HAP-1 (cell line): ENCODE measurements around the gene RGMB.

ENCODE experiments used
- DNase-seq, 2 experiments: peaks; one replicate each; pipeline ENCODE4 v3.0.0-alpha.2; 2016 to 2020; ENCODE audit warnings: low spot score in 2 of 2
- H3K27me3 ChIP-seq: fragments of 250-450 bp; sonication (Bioruptor Pico); 2 replicates; pipeline ENCODE4 v1.5.1; 2020; ENCODE audit warnings: low read depth, mild to moderate bottlenecking, moderate library complexity
- H3K36me3 ChIP-seq: fragments of 250-450 bp; sonication (Bioruptor Pico); replicated peaks from 2 replicates; pipeline ENCODE4 v1.5.1; 2020; ENCODE audit warnings: mild to moderate bottlenecking
- H3K4me1 ChIP-seq: fragments of 250-450 bp; sonication (Bioruptor Pico); 2 replicates; pipeline ENCODE4 v1.5.1; 2020; ENCODE audit warnings: mild to moderate bottlenecking
- H3K4me3 ChIP-seq: fragments of 250-450 bp; sonication (Bioruptor Pico); 2 replicates; pipeline ENCODE4 v1.5.1; 2020; ENCODE audit warnings: mild to moderate bottlenecking, moderate library complexity
- H3K9me3 ChIP-seq: fragments of 250-450 bp; sonication (Bioruptor Pico); 2 replicates; pipeline ENCODE4 v1.5.1; 2020; ENCODE audit warnings: mild to moderate bottlenecking, moderate library complexity
- in situ Hi-C: fragments of 300-500 bp; cut with MboI; formaldehyde crosslinking; loops from 3 replicates; pipeline ENCODE4 v1.14.3; 2020; ENCODE audit warnings: low sequenced_read_pairs, inconsistent platforms, mixed read lengths

The RGMB gene

DNA sequence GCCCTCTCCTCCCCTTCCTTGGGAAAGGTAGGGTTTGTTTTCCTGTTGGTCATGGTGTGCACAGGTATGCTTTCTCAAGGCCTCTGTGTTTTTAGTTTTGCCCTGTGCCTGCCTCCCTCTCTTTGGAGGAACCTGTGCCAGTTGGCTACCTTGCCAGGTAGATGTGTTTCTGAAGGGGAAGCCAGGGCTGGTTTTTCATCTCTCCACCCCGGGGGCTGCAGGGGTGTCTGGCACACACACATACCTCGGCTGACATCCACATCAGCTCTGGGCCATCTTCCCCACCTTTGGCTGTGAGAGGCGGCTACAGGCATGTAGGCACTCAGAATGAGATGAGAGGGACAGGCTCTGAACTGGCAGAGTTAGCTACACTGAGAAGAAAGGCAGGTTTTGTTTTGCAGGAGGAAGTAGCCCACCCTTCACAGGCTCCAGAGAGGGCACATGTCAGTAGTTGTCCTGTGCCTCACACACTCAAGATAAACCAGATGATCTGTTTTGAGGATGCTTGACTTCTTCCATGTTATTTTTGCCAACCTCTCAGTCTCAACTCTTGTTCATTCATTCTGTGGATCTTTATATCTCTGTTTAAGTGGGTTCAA, 9.7 kb downstream of the RGMB start:
- DNase-seq, result no peak
- no peak overlapping the region for H3K4me3 ChIP-seq
- in situ Hi-C loops, result no loop called here
- no peaks in the 10 kb centered on the region for H3K27me3 ChIP-seq
- no peaks in the 10 kb centered on the region for H3K4me1 ChIP-seq
- peaks cover 56% of the 10 kb centered on the region for H3K36me3 ChIP-seq
- no peaks in the 10 kb centered on the region for H3K9me3 ChIP-seq

- Histone ChIP-seq H3K4me3 (no peak overlapping the region), H3K27me3 (no peaks in the 10 kb centered on the region), H3K9me3 (no peaks in the 10 kb centered on the region), H3K4me1 (0 out of 2 replicates have a peak, but pooled peaks cover under 1% of the 10 kb centered on the region), H3K36me3 (peaks cover 51% of the 10 kb centered on the region)
- DNase-seq, result no peak
- in situ Hi-C loops, result no loop called here
Observed at GRCh38 chr5:98784411-98784810, 10.9 kb downstream of the RGMB start.

- Histone ChIP-seq H3K9me3 (no peaks in the 10 kb centered on the region), H3K4me3 (no peak overlapping the region), H3K27me3 (no peaks in the 10 kb centered on the region), H3K36me3 (peaks cover 43% of the 10 kb centered on the region), H3K4me1 (0 out of 2 replicates have a peak, but pooled peaks cover 3% of the 10 kb centered on the region)
- no peak for DNase-seq
- in situ Hi-C loops, result no loop called here
Observed at GRCh38 chr5:98785244-98785643, 11.8 kb downstream of the RGMB start.

DNA sequence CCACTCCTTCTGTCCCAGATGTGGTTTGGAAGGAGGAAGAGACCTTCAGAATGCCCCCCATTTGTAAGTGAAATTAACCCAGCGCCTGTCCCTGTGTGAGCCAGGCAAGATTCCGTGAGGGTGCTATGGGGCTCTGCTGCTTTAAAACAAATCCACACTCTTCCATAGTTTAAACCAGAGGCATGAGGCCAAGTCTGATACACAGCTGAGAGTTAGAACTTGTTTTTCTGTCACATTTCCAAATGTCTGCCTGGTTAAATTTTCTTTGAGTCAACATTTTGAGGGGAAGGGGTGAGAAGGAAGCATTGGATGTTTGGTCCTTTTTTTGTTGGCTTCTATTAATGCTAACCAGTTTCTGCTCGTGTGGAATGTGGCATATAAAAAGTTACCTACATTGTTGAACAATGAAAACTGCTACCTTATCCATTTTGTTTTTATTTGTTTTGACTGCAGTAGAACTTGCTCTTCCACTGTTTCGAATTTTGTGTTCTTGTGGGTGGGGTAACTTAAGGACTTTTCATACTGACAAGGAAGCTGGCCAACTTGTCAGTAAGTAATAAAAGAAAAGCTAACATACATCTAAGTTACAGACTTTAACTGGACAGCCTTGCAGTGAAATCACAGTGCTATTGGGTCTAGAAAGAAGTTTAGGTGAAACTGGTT, 12.9 kb downstream of the RGMB start:
- DNase-seq, result no peak
- peaks cover 34% of the 10 kb centered on the region for H3K36me3 ChIP-seq
- peaks cover 3% of the 10 kb centered on the region; the same call in 1 of the 2 replicates for H3K4me1 ChIP-seq
- no peaks in the 10 kb centered on the region for H3K27me3 ChIP-seq
- H3K4me3 ChIP-seq, result no peak overlapping the region
- in situ Hi-C loops, result no loop called here
- no peaks in the 10 kb centered on the region for H3K9me3 ChIP-seq

GRCh38 chr5:98787131-98787719, 13.8 kb downstream of the RGMB start:
- in situ Hi-C loops, result no loop called here
- Histone ChIP-seq H3K36me3 (peaks cover 25% of the 10 kb centered on the region), H3K4me3 (no peak overlapping the region), H3K4me1 (peaks cover 7% of the 10 kb centered on the region; the same call in 1 of the 2 replicates), H3K9me3 (no peaks in the 10 kb centered on the region), H3K27me3 (no peaks in the 10 kb centered on the region)
- DNase-seq, result no peak

GRCh38 chr5:98789029-98789428, 15.6 kb downstream of the RGMB start:
- no peak for DNase-seq
- peaks cover 7% of the 10 kb centered on the region; the same call in 1 of the 2 replicates for H3K4me1 ChIP-seq

GRCh38 chr5:98791001-98791519, 17.6 kb downstream of the RGMB start:
- in situ Hi-C loops, result no loop called here
- DNase-seq, result no peak

More at GRCh38 chr5:98789029-98789428, 15.6 kb downstream of the RGMB start:
- H3K4me3 ChIP-seq, result no peak overlapping the region
- no peaks in the 10 kb centered on the region for H3K9me3 ChIP-seq
- in situ Hi-C loops, result no loop called here
- no peaks in the 10 kb centered on the region for H3K27me3 ChIP-seq
- peaks cover 30% of the 10 kb centered on the region for H3K36me3 ChIP-seq

DNA sequence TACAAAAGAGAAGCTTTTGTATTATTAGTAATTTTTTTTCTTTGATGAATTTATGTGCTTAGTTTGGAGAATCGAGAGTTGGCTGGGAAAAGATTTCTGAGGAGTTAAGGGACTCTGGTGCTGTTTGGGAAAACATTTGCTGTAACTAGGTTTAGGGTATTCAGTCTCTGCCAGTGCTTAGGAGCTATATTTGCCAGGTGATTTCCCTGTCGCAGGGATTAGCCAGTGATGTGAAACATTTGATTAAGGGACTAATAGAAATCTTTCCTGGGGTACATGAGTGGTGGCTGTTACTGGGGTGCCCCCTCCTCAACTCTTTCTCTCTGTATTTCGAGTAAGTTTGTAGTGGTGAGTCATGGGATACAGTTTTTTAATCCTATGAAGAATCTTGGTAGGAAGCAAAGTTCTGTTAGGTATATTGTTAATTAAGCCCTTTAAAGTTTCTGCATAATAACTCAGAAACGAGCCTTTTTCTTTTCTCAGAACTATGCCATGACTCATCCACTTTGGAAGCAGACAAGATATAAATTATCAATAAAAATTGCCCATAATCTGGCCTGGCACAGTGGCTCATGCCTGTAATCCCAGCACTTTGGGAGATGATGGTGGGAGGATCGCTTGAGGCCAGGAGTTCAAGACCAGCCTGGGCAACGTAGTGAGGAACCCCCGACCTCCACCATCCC, 18.6 kb downstream of the RGMB start:
- no peaks in the 10 kb centered on the region for H3K9me3 ChIP-seq
- no peak for DNase-seq
- H3K27me3 ChIP-seq, result no peaks in the 10 kb centered on the region
- H3K4me1 ChIP-seq, result peaks cover 7% of the 10 kb centered on the region; the same call in 1 of the 2 replicates
- in situ Hi-C loops, result no loop called here
- H3K4me3 ChIP-seq, result no peak overlapping the region
- peaks cover 21% of the 10 kb centered on the region for H3K36me3 ChIP-seq

More at GRCh38 chr5:98791001-98791519, 17.6 kb downstream of the RGMB start:
- no peaks in the 10 kb centered on the region for H3K9me3 ChIP-seq
- H3K4me3 ChIP-seq, result no peak overlapping the region
- H3K27me3 ChIP-seq, result no peaks in the 10 kb centered on the region
- H3K4me1 ChIP-seq, result peaks cover 7% of the 10 kb centered on the region; the same call in 1 of the 2 replicates
- H3K36me3 ChIP-seq, result peaks cover 28% of the 10 kb centered on the region

GRCh38 chr5:98793223-98793622, 19.8 kb downstream of the RGMB start:
- Histone ChIP-seq H3K36me3 (peaks cover 15% of the 10 kb centered on the region), H3K4me3 (no peak overlapping the region), H3K9me3 (no peaks in the 10 kb centered on the region), H3K27me3 (no peaks in the 10 kb centered on the region), H3K4me1 (peaks cover 7% of the 10 kb centered on the region; the same call in 1 of the 2 replicates)
- DNase-seq, result no peak
- in situ Hi-C loops, result no loop called here

GRCh38 chr5:98794001-98794400, 20.5 kb downstream of the RGMB start:
- Histone ChIP-seq H3K27me3 (no peaks in the 10 kb centered on the region), H3K36me3 (peaks cover 15% of the 10 kb centered on the region), H3K4me3 (no peak overlapping the region), H3K9me3 (no peaks in the 10 kb centered on the region), H3K4me1 (peaks cover 7% of the 10 kb centered on the region; the same call in 1 of the 2 replicates)
- no peak for DNase-seq
- in situ Hi-C loops, result no loop called here

DNA sequence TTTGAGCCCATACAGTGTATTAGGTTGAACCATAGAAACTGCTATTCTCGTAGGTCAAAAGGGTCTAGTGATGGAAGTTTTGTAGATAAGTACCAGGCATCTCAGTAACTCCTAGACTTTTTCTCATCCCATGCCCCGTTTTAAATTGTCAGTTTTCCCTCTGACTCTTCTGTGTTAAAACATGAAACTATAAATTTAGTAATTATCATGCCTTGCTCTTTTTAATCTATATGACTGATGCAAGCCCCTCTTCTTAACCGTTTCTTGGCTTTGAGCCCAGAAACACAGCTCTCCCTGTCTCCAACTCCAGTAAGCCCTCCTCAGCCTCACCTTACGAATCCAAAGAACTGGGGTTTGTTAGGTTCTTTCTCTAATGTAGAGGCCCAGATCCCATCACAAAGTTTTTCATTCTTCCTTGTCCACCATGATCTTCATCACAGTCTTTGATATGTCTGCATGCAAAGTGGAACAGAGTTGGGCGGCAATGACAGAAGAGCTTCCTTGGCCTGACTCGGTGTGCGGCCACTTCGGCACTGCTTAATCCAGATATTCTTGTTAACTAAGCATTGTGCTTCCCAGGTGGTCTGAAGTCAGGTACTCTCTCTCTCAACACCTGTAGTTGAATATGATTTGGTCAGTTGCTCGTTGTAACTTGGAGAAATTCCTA, 21.1 kb downstream of the RGMB start:
- peaks cover 15% of the 10 kb centered on the region for H3K36me3 ChIP-seq
- H3K27me3 ChIP-seq, result no peaks in the 10 kb centered on the region
- peaks cover 6% of the 10 kb centered on the region; the same call in 1 of the 2 replicates for H3K4me1 ChIP-seq
- no peaks in the 10 kb centered on the region for H3K9me3 ChIP-seq
- in situ Hi-C loops, result no loop called here
- no peak for DNase-seq
- H3K4me3 ChIP-seq, result no peak overlapping the region

GRCh38 chr5:98795243-98795642, 21.8 kb downstream of the RGMB start:
- H3K9me3 ChIP-seq, result no peaks in the 10 kb centered on the region
- no peak overlapping the region for H3K4me3 ChIP-seq
- no peak for DNase-seq
- H3K36me3 ChIP-seq, result peaks cover 15% of the 10 kb centered on the region
- H3K27me3 ChIP-seq, result no peaks in the 10 kb centered on the region
- H3K4me1 ChIP-seq, result peaks cover 4% of the 10 kb centered on the region; the same call in 1 of the 2 replicates
- in situ Hi-C loops, result no loop called here
